Activated CD4-positive, alpha-beta T cell treated with anti-CD3 and anti-CD28 coated beads, Interleukin-2, amount 50 U/mL, for 1 hour (primary cell): Measurements from ENCODE around the gene AP1S3.

Experiments used
- DNase-seq: peaks from one replicate; pipeline ENCODE4 v3.0.0-alpha.2; 2020

Gene AP1S3

DNA sequence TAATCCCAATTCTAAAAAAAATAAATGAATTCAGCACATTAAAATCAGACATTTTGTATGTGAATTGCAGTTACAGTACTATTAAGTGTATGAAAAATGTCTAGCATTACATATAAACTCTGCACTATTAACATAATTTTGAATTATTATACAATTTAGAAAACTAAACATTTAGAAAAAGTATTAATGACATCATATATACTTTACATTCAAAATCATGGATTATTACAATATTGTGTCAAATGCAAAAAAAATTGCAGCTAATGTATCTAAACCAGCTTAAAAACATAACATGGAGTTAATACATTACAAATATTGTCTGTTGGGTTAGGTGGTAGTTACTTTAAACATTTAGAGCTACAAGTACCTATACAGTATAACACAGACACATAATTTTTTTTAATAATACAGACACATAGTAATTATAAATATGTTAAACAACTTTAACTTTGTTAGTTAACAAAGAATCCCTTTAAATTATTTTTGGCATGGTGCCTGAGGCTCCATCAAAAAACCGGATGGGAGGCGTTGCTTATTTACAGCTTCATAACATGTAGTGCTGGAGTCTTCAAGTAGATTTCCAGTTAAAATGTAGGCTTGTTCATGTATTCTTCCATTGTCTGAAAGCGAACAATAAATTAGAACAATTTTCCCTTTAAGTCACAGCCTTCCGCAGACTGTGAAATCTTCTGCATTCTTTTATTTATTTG, 79.1 kb downstream of the AP1S3 start:
- no peak for DNase-seq

DNA sequence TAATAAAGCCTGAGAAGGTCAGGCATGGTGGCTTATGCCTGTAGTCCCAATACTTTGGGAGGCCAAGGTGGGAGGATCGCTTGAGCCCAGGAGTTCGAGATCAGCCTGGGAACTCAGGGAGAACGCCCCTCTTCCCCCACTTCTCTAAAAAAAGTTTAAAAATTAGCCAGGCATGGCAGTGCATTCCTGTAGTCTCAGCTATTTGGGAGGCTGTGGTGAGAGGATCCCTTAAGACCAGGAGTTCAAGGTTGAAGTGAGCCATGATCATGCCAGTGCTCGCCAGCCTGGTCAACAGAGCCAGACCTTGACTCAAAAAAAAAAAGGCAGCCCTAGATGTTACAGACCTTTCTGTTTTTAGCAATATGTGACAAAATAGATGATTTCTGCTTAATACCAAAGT, 83.4 kb downstream of the AP1S3 start:
- DNase-seq: no peak

DNA sequence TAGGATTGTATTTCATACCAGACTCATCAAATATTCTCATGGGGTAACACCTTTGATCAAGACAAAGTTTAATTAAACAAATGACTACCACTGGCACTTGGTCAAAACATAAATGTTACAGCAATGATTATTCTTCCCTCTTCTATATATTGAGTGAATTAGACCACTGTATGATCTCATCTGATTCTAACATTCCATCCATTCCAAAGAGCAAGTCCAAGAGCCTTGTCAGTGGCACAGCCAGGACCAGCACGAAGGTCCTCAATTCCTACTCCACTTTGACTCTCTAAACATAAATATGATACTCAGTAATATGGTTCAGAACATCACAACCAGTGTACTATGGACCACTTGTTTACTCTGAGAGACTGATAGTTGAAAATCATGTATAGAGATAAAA, 86.4 kb downstream of the AP1S3 start:
- DNase-seq: no peak

DNA sequence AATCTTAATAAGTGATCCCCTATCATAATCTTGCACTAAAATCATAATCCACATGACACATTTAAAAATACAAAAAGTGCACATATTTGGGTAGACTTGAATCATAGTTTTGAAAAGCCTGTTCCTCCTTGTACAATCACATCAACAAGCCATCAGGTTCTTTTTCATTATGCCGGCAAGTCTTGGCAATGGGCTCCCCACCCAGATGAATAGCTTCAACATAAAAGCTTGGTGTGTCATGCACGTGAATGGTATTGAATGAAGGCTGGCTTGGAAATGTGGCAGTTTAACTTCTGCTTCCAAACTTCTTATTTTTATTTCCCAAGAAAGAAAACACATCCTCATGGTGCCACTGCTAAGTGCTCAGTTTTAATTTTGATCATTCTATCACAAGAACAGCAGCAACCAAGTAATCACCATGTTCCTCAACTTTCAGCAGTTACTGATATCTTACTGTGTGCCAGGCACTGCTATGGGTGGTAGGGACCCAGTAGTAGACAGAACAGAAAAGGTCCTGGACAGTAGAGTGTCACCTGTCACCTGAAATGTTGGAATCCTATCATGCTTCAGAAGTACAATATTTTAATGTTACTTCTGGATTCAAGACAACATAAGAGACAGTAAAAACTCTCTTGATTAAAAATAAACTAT, 89.9 kb downstream of the AP1S3 start:
- no peak for DNase-seq

DNA sequence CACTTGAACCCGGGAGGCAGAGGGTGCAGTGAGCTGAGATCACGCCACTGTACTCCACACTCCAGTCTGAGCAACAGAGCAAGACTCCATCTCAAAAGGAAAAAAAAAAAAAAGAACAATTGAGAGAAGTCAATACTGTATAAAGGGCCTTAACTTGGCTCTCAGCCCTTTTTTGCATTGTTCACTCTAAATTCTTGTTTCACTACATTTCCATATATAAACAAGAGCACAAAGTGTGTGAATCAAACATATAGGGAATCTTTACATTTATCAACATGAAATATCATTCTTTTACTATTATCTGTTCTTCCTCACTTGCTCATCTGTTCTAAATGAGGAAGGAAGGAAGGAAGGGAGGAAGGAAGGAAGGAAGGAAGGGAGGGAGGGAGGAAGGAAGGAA, 90.8 kb downstream of the AP1S3 start:
- no peak for DNase-seq

DNA sequence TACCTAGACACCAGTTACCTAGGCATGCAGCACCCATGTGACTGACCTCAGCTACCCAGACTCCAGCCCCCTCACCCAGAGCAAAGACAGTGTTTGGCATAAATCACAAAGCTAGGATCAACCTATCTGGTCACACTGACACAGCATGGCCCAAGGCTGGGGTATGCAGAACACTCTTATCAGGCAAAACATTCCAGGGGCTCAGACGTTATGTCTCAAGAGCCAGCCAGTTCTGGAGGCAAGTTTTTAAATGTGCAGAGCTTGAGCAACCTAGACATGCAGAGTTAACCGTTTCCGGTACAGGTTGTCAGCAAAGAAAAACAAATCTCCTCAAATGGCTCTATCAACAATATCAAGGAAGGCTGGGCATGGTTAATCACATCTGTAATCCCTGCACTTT, 92.8 kb downstream of the AP1S3 start:
- no peak for DNase-seq

DNA sequence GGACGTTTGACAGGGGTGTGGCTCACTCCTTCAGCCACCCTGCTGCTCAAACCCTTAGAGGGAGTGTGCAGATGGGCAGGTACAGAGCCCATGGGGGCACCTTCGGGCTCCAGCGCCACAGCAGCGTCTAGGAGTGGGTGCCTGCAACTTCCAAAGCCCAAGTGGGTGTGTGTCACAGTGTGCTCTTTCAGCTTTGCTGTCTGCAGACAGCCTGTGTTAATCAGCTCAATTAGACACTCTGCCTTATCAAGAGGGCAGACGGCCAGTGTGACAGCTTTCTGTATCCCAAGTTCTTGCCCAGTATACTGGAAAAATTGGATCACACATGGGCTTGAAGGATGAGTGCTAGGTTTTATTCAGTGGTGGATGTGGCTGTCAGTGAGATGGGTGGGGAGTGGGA, 96.7 kb downstream of the AP1S3 start:
- no peak for DNase-seq

DNA sequence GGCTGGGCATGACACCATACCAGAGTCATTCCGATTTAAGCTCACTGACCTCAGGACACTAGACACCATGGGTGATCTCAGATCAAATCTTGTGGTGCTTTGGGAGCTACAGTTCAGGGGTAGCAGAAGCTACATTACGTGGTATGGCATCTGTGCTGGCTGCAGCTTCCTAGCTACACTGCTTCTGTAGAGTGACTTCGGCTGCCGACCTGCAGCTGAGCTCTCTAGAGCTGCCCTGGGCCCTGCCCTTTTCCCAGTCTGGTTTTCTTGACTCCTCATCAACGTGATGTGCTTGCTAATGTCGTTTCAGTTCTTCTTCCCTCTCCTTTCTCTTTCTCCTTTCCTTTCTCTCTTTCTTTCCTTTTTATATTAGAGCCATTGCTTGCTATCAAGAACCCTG, 100.2 kb downstream of the AP1S3 start:
- no peak for DNase-seq

DNA sequence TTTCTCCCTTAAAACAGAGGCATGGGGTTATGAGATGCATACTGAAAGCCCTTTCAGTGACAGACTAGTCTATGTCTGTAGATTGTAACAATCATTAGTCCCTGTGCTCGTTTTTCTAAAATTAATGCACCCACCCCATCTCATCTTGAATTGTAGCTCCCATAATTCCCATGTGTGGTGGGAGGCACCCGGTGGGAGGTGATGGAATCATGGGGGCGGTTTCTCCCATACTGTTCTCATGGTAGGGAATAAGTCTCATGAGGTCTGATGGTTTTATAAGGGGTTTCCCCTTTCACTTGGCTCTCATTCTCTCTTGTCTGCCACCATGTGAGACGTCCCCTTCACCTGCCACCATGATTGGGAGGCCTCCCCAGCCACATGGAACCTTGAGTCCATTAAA, 100.9 kb downstream of the AP1S3 start:
- no peak for DNase-seq

DNA sequence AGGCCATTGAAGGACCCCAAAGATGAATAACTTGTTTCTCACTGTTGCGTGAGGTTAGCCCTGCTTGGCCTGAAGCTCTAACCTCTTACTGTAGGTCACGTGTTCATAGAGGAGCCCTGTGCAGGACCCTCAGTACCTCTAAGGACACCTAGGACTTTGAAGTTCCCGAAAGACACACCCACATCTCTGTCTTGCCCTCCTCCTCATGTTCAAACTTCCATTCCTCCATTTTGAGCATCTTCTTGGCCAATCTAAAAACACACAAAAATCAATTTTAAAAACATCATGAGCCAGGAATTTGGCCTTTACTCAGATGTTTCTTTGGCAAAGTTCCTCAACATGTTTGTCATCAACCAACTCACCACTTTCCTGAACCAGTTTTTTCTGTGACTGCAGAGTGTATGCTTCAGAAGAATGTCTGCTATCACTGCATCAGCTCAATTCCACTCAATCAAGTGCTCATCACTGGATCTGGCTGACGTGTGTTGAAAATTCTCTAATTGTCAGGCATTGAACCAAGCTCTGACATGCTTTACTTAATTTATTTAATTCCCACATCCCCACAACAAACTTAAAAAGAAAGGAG, 101.6 kb downstream of the AP1S3 start:
- no peak for DNase-seq

DNA sequence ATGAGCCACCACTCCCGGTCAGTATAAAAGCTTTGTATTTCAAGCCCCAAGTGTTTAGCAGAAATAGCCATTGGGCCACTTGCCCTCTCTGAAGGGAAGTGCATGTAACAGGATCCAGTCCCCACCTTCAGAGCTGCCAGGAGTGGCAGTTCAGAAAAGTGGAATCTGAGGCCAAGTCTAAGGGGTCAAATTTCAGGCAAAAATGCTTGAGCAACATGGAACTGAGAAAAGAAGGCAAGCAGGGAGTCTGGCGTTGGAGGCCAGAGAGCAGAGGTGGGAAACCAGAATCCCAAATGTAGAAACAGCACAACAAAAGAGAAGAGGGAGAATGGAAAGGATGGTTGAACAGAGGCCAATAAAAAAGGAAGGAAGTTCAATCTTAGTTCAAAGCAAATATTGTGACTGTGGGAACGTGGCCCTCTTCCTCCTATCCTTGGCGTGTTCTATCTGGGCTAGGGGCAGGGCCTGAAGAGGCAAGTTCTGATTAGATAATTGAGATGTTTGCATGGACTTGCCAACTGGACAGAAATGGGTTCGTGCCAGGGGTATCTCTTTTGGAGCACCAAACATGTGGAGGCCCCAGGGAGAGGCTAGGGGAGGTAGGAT, 102.2 kb downstream of the AP1S3 start:
- no peak for DNase-seq

DNA sequence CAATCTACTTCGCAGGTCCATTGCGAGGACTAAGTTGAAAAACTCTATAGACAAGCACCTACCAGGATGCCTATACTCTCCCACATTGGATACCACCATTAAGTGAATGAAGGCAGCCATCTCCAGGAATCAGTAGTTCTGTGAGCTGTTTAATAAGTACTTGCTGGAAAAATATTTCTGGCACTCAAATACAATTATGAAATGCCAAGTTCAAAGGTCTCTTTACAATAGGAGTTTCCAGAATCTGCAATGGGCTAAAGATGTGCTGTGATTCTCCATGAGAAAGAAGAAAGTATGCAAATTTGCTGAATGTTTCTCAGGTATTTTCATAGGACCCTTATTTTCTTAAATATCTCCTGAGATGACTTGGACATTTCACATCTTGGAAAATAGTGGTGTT, 103.0 kb downstream of the AP1S3 start:
- no peak for DNase-seq

DNA sequence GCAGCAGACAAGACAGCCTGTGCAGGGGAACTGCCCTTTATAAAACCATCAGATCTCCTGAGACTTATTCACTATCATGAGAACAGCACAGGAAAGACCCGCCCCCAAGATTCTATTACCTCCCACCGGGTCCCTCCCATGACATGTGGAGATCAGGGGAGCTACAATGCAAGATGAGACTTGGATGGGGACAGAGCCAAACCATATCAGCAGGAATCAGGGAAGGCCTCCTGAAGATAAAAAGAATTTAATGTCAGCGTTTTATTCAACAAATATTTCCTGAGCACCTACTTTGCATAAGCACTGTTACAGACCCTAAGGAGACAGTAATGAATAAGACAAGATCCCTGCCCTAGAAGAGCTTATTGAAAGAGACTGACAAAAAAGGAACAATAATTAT, 105.0 kb downstream of the AP1S3 start:
- DNase-seq: no peak

DNA sequence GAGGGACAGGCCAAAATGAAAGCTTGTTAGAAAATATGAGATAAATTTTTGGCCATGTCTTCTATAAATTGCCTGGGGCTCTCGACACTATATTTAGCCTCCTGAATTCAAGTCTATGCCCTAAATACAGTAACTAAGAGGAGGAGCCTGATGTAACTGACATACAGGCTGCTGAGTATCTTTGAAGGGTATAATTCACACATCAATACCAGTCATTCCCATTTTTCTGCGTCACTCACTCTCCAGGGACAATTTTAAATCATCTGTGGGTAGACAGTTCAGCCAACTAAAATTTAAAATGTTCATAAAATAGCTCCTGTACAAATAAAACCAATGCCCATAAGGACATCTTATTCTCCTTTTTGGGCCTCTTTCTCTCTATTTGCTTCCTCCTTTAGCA, 105.9 kb downstream of the AP1S3 start:
- no peak for DNase-seq

DNA sequence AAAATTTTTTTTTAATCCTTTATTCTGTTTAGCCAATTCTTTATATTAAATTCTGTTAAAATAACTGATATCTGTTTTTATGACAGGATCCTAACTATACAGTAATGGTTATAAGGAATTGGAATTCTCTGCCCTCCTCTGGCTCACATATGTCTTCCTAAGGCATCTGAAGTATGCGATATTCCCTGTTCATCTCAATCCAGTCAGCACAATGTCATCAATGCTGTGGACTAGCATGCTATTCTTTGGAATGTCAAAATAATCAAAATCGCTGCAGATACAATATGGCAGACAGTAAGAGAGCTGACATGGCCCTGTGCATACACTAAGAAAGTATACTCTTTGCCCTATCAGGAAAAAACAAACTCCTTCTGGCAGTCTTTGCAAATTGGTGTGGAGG, 107.6 kb downstream of the AP1S3 start:
- DNase-seq: no peak

DNA sequence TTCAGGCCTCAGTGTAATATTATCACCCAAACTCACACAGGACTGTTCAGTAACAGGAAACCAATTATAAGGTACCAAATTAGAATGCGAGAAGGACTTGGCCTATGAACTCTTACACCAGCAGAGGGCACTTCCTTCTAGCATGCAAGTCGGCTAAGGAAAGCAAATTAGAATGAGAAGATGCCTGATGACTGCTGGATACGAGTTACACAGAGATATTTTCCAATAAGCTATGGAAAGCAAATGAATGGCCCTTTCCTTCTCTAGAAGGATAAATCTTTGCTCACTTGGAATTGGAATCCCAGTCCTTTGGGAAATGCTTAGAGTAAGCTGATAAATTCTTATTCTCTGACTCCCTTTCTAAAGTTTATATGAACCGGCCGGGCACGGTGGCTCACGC, 109.8 kb downstream of the AP1S3 start:
- DNase-seq: no peak

DNA sequence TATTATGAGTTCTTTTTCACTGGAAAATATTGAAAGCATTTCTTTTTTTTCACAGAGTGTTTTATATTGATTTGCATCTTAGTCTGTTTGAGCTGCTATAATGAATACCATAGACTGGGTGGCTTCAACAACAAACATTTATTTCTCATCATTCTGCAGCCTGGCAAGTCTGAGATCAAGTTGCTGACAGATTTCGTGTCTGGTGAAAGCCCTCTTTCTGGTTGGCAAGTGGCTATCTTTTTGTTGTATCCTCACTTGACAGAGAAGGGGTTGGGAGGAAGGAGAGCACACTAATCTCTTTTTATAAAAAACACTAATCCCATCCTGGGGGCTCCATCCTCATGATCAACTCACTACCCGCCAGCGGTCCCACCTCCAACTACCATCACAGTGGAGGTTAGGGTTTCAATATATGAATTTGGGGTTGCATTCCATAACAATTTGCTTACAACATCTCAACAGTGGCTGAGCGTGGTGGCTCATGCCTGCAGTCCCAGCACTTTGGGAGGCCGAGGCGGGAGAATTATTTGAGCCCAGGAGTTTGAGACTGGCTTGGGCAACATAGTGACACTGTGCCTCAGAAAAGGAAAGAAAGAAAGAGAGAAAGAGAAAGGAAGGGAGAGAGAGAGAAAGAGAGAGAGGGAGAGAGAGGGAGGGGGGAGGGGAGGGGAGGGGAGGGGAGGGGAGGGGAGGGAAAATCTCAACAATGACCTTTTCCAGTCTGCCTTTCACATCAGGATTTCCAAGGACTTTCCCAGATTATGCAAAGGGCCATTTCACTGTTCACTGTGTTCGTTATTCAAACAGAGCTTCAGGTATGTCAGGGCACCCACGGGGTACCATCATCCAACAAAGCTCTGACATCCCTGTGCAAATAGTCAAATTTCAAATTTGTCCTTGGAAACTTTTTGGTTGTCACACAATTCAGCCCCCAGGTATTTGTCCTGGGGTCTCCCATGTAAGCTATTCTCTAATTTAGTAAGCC, 111.1 kb downstream of the AP1S3 start:
- no peak for DNase-seq

DNA sequence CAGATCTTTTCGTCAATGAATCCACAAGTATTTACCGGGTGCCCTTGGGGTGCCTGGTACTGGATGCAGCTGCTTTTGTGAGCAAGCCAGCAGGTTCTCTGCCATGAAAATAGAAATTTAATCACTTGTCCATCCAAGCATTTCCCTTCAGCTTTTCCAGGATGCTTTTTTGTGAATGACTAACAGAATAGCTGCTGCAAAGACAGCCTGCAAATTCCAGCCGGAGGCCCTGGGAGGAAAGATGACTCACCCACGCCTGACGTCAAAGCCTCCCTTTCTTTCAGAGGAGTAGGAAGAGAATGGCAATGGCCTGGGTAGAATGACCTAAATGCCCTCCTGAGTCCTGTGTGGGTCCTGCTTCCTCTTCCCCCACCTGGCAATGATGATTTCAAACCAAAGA, 111.9 kb downstream of the AP1S3 start:
- DNase-seq: no peak

DNA sequence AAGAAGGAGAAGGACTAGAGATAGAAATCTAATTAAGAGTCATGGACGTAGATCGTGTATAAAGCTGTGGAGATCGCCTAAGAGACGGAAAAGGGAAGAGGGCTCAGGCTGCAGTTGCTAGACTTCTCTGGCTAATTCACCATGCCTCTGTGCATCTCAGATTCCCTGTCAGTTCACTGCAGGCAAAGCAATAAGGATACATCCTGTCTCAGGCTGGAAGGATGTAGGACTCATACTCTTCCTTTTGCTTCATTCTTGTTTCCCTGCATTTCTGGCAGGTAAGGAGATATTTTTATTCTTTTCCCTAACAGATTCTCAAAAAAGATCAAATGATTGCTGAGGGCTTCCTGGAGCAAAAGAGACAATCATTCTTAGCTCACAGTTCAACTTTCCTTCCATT, 112.5 kb downstream of the AP1S3 start:
- no peak for DNase-seq

DNA sequence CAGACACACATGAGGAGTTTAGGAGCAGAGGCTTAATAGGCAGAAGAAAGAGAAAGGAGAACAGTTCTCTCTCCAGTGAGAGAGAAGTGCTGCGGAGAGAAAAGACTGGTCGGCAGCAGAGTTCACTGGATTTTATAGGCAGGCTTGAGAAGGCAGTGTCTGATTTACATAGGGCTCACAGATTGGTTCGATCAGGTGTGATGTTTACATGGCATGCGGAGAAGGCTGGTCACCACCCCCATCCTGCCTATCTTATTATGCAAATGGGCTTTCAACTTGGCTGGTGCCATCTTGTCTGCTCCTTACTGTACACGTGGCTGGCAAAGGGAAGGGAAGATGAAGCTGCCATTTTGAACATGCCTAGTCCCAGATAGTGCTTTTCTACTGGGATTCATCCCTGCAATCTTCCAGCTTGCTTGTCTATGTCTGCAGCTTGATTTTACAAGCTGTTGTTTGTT, 113.4 kb downstream of the AP1S3 start:
- DNase-seq: no peak

DNA sequence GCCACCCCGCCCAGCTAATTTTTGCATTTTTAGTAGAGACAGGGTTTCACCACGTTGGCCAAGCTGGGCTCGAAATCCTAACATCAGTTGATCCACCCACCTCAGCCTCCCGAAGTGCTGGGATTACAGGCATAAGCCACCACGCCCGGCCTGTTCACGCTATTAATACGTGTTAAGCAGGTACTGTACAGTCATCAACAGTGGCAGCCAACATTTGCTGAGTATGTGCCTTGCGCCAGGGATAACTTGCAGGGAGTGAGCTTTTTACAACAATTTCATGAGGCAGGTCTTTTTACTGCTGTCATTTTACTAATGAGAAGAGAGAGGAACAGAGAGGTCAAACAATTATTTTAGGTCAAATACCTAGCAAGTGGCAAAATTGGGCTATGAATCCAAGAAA, 115.2 kb downstream of the AP1S3 start:
- DNase-seq: no peak

DNA sequence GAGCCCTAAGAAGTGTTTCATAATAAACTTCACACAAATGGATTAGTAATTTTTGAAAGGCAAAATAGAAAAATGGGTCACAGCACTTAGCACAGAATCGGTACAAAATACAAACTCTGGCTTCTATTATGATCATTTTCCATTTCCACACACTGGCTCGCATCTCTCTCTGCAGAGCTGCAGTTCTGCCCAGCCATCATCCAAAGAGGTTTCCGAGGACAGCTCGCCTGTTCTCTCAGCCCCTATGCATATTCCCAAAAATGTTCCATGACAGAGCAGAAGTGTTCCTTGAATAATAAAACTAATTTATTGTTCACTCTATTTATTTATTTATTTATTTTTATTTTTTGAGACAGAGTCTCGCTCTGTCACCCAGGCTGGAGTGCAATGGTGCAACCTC, 115.6 kb downstream of the AP1S3 start:
- no peak for DNase-seq

DNA sequence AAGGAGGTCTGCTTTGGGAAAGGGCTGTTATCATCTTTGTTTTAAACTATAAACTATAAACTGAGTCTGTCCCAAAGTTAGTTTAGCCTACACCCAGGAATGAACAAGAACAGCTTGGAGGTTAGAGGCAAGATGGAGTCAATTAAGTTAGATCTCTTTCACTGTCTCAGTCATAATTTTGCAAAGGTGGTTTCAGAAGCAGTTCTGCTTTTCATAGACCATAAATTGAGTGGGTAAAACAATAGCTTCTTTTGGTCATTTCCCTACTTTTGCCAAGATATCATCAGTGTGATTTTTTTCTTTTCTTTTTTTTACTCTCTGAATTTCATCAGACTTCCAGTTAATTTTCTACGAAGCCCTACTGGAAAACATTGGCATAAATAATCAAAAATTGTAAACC, 117.0 kb downstream of the AP1S3 start:
- no peak for DNase-seq
